GM10266 (cell line): ENCODE measurements around the gene SLC39A13.

ENCODE experiments used
- DNase-seq: peaks from one replicate; pipeline ENCODE4 v3.0.0; 2012; ENCODE audit errors: extremely low spot score
- CTCF ChIP-seq: IDR thresholded peaks from 2 replicates; pipeline ENCODE4 v1.5.1; 2012; ENCODE audit warnings: mild to moderate bottlenecking, low read depth; ENCODE audit not compliant: control insufficient read depth, insufficient read depth; ENCODE audit errors: missing control alignments

Gene SLC39A13

DNA sequence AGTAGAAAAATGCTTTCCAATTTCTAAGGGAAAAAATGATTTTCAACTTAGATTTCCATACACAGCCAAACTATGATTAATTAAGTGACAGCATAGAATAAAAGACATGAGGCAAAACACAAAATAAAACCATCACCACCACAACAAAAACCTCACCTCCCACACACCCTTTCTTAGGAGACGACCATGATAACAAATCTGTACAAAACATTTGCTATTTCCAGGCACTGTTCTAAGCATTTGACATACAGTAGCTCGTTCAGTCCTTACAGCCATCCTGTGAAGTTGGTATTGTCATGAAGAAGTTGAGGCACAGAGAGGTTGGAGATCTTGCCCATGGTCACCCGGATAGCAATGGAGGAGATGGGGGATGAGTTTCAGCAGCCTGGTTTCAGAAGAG lies 38.7 kb upstream of the SLC39A13 start:
- DNase-seq = no peak
- no peak for TF ChIP-seq CTCF

DNA sequence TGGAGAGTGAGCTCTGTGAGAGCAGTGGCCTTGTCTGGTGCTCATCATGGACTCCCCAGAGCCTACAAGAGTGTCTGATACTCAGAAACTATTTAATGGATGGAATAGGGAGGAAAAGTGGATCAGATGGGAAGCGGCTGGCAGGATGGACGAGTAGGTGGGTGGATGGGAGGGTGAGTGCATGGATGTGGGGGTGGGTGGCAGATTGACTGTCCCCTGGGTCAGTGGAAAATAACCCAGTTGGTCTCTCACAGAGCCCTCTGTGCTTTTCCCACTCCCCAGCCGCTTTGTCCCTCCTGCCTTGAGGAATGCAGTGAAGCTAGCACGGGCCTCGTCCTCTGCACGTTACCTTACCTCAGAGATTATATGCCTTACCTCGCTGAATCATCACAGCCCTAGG lies 36.0 kb upstream of the SLC39A13 start:
- no peak for TF ChIP-seq CTCF
- DNase-seq = no peak

DNA sequence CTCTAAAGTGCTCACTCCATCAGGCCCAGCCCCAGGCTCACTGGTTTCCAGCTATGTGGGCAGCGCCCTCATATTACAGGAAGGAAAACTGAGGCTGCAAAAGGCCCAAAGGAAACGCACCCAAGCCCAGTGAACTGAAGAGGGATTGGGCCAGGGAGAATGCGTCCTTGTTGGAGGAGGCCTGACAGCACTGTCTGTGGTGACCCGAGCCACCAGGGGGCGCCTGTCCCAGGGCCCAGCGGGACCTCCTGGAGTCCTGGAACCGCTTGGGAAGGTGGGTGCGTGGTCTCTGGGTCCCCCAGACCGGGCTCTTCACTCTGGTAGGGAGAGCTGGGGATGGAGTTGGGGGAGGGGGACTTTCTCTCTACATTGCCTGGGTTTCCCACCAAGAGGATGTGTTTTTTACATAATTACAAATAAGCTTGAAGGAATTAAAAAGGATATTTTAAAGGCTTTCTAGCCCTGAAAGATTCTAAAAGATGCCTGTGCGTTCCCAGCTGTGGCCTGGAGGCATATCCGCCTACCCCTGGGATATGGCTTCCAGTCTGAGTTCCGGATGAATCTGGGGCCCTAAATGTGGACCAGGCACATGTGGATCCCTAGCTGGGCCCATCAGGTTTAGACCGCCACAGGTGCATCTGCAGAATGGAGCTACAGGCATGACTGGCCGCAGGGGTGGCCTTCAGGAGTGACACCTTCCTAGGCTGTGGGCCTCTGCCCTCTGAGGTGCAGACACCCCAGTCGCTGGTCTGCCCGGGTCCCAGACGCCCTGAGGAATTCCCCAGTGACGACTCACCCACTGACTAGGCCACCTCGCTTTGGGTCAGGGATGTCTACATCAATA lies 34.3 kb upstream of the SLC39A13 start:
- DNase-seq = peak; percentile 82
- peak; percentile 93 for TF ChIP-seq CTCF

- no peak for DNase-seq
- TF ChIP-seq CTCF = no peak
These were observed 33.7 kb upstream of the SLC39A13 start for GRCh38 chr11:47374720-47375019.

DNA sequence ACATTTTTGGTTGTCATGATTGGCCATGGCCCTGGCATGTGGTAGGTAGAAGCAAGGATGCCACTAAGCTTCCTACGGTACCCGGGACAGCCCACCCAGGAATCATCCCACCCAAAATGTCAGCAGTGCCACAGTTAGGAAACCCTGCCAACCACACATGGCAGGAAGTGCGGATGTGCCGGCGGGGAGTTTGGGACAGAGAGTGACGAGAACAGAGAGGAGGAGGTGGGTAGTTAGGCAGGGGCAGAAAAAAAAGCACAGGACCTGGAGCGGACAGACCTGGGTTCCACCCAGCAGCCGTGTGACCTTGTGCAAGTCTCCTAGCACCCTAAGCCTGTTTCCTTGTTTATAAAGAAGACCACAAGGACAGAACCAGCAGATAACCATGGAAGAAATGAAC lies 33.4 kb upstream of the SLC39A13 start:
- DNase-seq = no peak
- no peak for TF ChIP-seq CTCF

DNA sequence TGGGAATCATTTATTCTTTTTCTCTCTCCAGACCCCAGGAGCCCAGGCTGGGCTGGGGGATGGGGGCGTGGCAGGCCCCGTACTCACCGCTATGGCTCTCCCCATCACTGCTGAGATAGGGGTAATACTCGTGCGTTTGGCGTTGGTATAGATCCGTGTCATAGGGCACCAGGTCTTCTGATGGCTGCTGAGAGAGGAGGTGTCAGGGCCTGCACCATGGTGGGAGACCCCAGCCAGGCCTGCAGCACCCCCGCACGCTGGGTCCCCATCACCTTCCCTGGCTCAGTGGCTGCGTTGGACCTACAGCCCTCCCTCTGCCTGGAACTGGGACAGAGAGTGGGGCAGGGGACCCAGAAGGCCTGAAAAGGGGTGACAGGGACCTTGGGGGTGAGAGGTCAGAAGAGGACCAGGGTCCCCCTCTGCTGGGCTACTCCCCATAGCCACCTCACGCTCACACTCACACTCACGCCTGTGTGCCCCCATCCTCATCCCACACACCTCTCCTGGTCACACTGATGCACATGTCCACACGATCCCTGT lies 32.8 kb upstream of the SLC39A13 start:
- no peak for DNase-seq
- no peak for TF ChIP-seq CTCF

DNA sequence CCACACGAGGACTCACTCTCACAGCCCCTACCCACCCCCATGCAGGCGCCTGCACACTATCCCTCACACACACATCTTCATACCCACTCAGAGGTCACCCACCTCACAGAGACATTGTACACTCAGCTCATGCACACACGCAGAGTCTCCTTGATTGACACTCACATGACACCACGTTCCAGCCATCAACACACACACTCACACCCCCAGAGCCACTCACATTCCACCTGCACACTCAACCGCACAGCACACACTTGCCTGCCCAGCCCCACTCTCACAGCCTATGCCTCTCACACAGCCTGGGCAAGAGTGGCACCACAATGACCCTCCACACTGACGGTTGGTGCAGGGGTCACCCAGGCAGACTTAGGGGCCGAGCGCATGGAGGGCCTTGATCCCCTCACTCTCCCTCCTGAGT lies 32.3 kb upstream of the SLC39A13 start:
- no peak for TF ChIP-seq CTCF
- no peak for DNase-seq
